GM12892 (cell line): ENCODE measurements around the gene GRAP2.

Experiments used
- POLR2A ChIP-seq: IDR thresholded peaks from 2 replicates; pipeline ENCODE4 v1.6.1; 2011; ENCODE audit warnings: low read depth, low read length, control low read depth
- POLR2AphosphoS5 ChIP-seq: IDR thresholded peaks from 2 replicates; pipeline ENCODE4 v1.6.1; 2011; ENCODE audit warnings: low read depth, low read length, control low read depth

DNA sequence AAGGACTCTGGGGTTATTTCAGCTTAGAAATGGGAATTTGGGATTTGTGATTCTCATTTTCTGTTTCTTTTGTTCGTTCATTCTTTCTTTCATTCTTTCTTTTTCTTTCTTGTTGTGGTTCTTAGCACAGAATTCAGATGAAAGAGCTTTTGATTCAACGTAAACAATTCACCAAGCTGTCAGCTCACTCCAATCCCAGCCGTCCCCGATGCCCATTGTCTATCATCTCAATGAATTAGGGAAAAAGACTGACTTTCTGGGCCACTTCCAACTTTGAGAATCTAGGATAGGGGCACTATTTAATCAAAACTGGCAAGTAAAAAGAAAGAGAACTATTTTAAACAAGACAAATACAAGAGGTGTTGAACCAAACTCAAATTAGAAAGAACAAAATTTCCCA is 34.2 kb downstream of the GRAP2 start:
- TF ChIP-seq POLR2A, result no peak
- no peak for TF ChIP-seq POLR2AphosphoS5
